Neural progenitor cell (in vitro differentiated cells): Measurements from ENCODE around the gene PDE11A. TPM values are rescaled to one million over a fixed set of nuclear protein-coding genes. Genes with fewer than 3 reads are reported as not detected.
A peak's percentile ranks its signal among the peaks of the same experiment; 100 is the strongest.

ENCODE experiments used
- DNase-seq: peaks from one replicate; pipeline ENCODE4 v3.0.0-alpha.2; 2016; ENCODE audit warnings: low spot score
- H2AFZ ChIP-seq: fragments of 200-600 bp; sonication (generic); replicated peaks from 2 replicates; pipeline ENCODE4 v1.6.1; 2016; ENCODE audit warnings: antibody characterized with exemption
- H3F3A ChIP-seq: fragments of 200-600 bp; sonication (generic); 2 replicates; pipeline ENCODE4 v1.6.1; 2016; ENCODE audit warnings: antibody characterized with exemption, low read depth
- H3K27ac ChIP-seq: fragments of 200-600 bp; sonication (generic); 2 replicates; pipeline ENCODE4 v1.5.1; 2016; ENCODE audit warnings: mild to moderate bottlenecking
- H3K27me3 ChIP-seq: fragments of 200-600 bp; sonication (generic); 2 replicates; pipeline ENCODE4 v1.6.1; 2016; ENCODE audit warnings: mild to moderate bottlenecking, moderate library complexity
- H3K36me3 ChIP-seq: fragments of 200-600 bp; sonication (generic); 2 replicates; pipeline ENCODE4 v1.5.1; 2016
- H3K4me1 ChIP-seq: fragments of 200-600 bp; sonication (generic); 2 replicates; pipeline ENCODE4 v1.6.1; 2016; ENCODE audit warnings: mixed run types
- H3K4me2 ChIP-seq: fragments of 200-600 bp; sonication (generic); 2 replicates; pipeline ENCODE4 v1.6.1; 2016
- H3K4me3 ChIP-seq: fragments of 200-600 bp; sonication (generic); 2 replicates; pipeline ENCODE4 v1.5.1; 2016
- H3K79me2 ChIP-seq: fragments of 200-600 bp; sonication (generic); 2 replicates; pipeline ENCODE4 v1.6.1; 2016; ENCODE audit warnings: low read depth
- H3K9ac ChIP-seq: fragments of 200-600 bp; sonication (generic); 2 replicates; pipeline ENCODE4 v1.6.1; 2016
- H3K9me3 ChIP-seq: fragments of 200-600 bp; sonication (generic); 2 replicates; pipeline ENCODE4 v1.5.1; 2016; ENCODE audit warnings: low read depth
- H4K20me1 ChIP-seq: fragments of 200-600 bp; sonication (generic); 2 replicates; pipeline ENCODE4 v1.6.1; 2016; ENCODE audit warnings: low read depth
- H3K27ac Mint-ChIP-seq: 3 replicates; pipeline ENCODE4 v1.8.0; 2021; ENCODE audit warnings: mixed read lengths
- H3K27me3 Mint-ChIP-seq: 2 replicates; pipeline ENCODE4 v1.8.0; 2022; ENCODE audit warnings: low read depth, mild to moderate bottlenecking, inconsistent platforms, moderate library complexity, mixed read lengths; ENCODE audit not compliant: insufficient read depth
- H3K36me3 Mint-ChIP-seq: 3 replicates; pipeline ENCODE4 v1.8.0; 2021; ENCODE audit warnings: mixed read lengths
- H3K4me1 Mint-ChIP-seq: 3 replicates; pipeline ENCODE4 v1.8.0; 2021; ENCODE audit warnings: mixed read lengths
- H3K4me3 Mint-ChIP-seq: 3 replicates; pipeline ENCODE4 v1.8.0; 2021; ENCODE audit warnings: mild to moderate bottlenecking, moderate library complexity, mixed read lengths
- H3K9me3 Mint-ChIP-seq: 3 replicates; pipeline ENCODE4 v1.8.0; 2020; ENCODE audit warnings: mixed read lengths
- CTCF ChIP-seq: fragments of 200-600 bp; sonication (generic); IDR thresholded peaks from 2 replicates; pipeline ENCODE4 v1.5.1; 2017; ENCODE audit warnings: antibody characterized with exemption, mild to moderate bottlenecking
- EZH2 ChIP-seq: fragments of 200-600 bp; sonication (generic); IDR thresholded peaks from 2 replicates; pipeline ENCODE4 v1.6.1; 2017; ENCODE audit warnings: antibody characterized with exemption, mild to moderate bottlenecking, moderate library complexity
- EZH2phosphoT487 ChIP-seq: fragments of 200-600 bp; sonication (generic); IDR thresholded peaks from 2 replicates; pipeline ENCODE4 v1.6.1; 2017; ENCODE audit warnings: antibody characterized with exemption
- total RNA-seq: library from RNA; depleted of rRNA; stranded (reverse); fragments of >200 nt; gene quantifications from 2 replicates; pipeline ENCODE4 v1.2.3, GENCODE V29; 2015; ENCODE audit warnings: low replicate concordance

The PDE11A gene
- total RNA-seq, 1 donor from 2014 or later = 0.13 TPM

- peak overlapping the region; percentile 13 for H3K4me3 ChIP-seq
- peak; percentile 78 for DNase-seq
- H3K9me3 Mint-ChIP-seq = peaks cover 5% of the 10 kb centered on the region
These were observed 450.1 kb downstream of the PDE11A start for GRCh38 chr2:177622521-177622920.

GRCh38 chr2:177619986-177620385, 452.6 kb downstream of the PDE11A start:
- no peak overlapping the region for H2AFZ ChIP-seq

More at GRCh38 chr2:177622521-177622920, 450.1 kb downstream of the PDE11A start:
- Histone ChIP-seq H3K27ac (no peak overlapping the region), H3K4me1 (peaks cover 24% of the 10 kb centered on the region), H2AFZ (peak overlapping the region; percentile 95), H4K20me1 (no peaks in the 10 kb centered on the region), H3F3A (peaks cover 7% of the 10 kb centered on the region), H3K36me3 (no peaks in the 10 kb centered on the region), H3K79me2 (no peaks in the 10 kb centered on the region), H3K27me3 (no peaks in the 10 kb centered on the region), H3K4me2 (peak overlapping the region; percentile 39), H3K9me3 (no peaks in the 10 kb centered on the region), H3K9ac (no peak overlapping the region)
- Mint-ChIP-seq H3K4me3 (peak overlapping the region; percentile 21), H3K27me3 (peaks cover 10% of the 10 kb centered on the region), H3K27ac (peak overlapping the region; percentile 28), H3K36me3 (peaks cover 2% of the 10 kb centered on the region), H3K4me1 (peaks cover 32% of the 10 kb centered on the region)
- TF ChIP-seq EZH2 (no peak), EZH2phosphoT487 (no peak), CTCF (peak; percentile 66)

GRCh38 chr2:177619461-177619860, 453.1 kb downstream of the PDE11A start:
- peaks cover 10% of the 10 kb centered on the region for H3K36me3 Mint-ChIP-seq

More at GRCh38 chr2:177619986-177620385, 452.6 kb downstream of the PDE11A start:
- peaks cover 10% of the 10 kb centered on the region for H3K36me3 Mint-ChIP-seq
- no peak for DNase-seq
- peaks cover 4% of the 10 kb centered on the region for H3K27me3 Mint-ChIP-seq
- H3K9me3 Mint-ChIP-seq = peaks cover 15% of the 10 kb centered on the region
- H3K27ac Mint-ChIP-seq = no peak overlapping the region
- H3K27ac ChIP-seq = no peak overlapping the region
- H3K4me1 ChIP-seq = peaks cover 18% of the 10 kb centered on the region
- no peak overlapping the region for H3K4me3 ChIP-seq
- H3K36me3 ChIP-seq = no peaks in the 10 kb centered on the region
- TF ChIP-seq EZH2phosphoT487 (no peak), EZH2 (no peak), CTCF (no peak)
- H3K79me2 ChIP-seq = no peaks in the 10 kb centered on the region
- H4K20me1 ChIP-seq = no peaks in the 10 kb centered on the region
- H3K9me3 ChIP-seq = no peaks in the 10 kb centered on the region
- no peak overlapping the region for H3K9ac ChIP-seq
- H3F3A ChIP-seq = peaks cover 7% of the 10 kb centered on the region
- no peak overlapping the region for H3K4me2 ChIP-seq
- peaks cover 20% of the 10 kb centered on the region for H3K4me1 Mint-ChIP-seq
- no peaks in the 10 kb centered on the region for H3K27me3 ChIP-seq
- no peak overlapping the region for H3K4me3 Mint-ChIP-seq

More at GRCh38 chr2:177619461-177619860, 453.1 kb downstream of the PDE11A start:
- Mint-ChIP-seq H3K4me1 (peaks cover 20% of the 10 kb centered on the region), H3K27ac (no peak overlapping the region), H3K9me3 (peaks cover 15% of the 10 kb centered on the region), H3K4me3 (peak overlapping the region; percentile 95), H3K27me3 (peaks cover 4% of the 10 kb centered on the region)
- Histone ChIP-seq H3K27me3 (no peaks in the 10 kb centered on the region), H3K79me2 (no peaks in the 10 kb centered on the region), H4K20me1 (no peaks in the 10 kb centered on the region), H2AFZ (peak overlapping the region; percentile 100), H3K4me1 (peaks cover 18% of the 10 kb centered on the region), H3K36me3 (no peaks in the 10 kb centered on the region), H3K27ac (no peak overlapping the region), H3K4me2 (peak overlapping the region; percentile 85), H3K4me3 (peak overlapping the region; percentile 81), H3K9ac (no peak overlapping the region), H3F3A (peaks cover 7% of the 10 kb centered on the region), H3K9me3 (no peaks in the 10 kb centered on the region)
- no peak for DNase-seq
- TF ChIP-seq EZH2phosphoT487 = no peak
- no peak for TF ChIP-seq CTCF
- no peak for TF ChIP-seq EZH2
